Upper lobe of left lung (tissue), 4 donors: ENCODE data around the gene EIF4G3.

Source experiments
- CTCF ChIP-seq, 6 experiments: fragments of 450-650 bp in 4 of 6; fragments of 200-600 bp in 2 of 6; sonication (generic) in 2 of 6; IDR thresholded peaks; one replicate each; pipeline ENCODE4 v1.5.1; 2016 to 2019; ENCODE audit warnings: antibody characterized with exemption in 6 of 6
- POLR2A ChIP-seq, 4 donors: fragments of 450-650 bp; IDR thresholded peaks; one replicate each; pipeline ENCODE4 v1.5.1; 2016 to 2017; ENCODE audit warnings: antibody characterized with exemption in 4 of 4, mild to moderate bottlenecking in 2 of 4

- TF ChIP-seq CTCF (IDR thresholded peaks at IDR 0.05) (no peak), POLR2A (IDR thresholded peaks at IDR 0.05) (no peak)
Measured at GRCh38 chr1:21220815-21221214, 44.1 kb upstream of the EIF4G3 start.
